Measurements from ENCODE around the gene NEMP2.

NEMP2 gene

GRCh38 chr2:190459881-190460280, 74.6 kb downstream of the NEMP2 start:
- no peaks in the 10 kb centered on the region for H3K9me3 ChIP-seq (ENCODE audit: low read length)
- H3K27me3 ChIP-seq (ENCODE audit: insufficient read depth, low read length), result no peaks in the 10 kb centered on the region
- TF ChIP-seq EZH2 (IDR thresholded peaks at IDR 0.05; ENCODE audit: borderline replicate concordance, low read length) (no peak), CTCF (IDR thresholded peaks at IDR 0.05; ENCODE audit: low read length) (no peak)
- no peak overlapping the region for H3K4me2 ChIP-seq (ENCODE audit: low read length)
- H3F3A ChIP-seq (ENCODE audit: insufficient read depth, low read length), result no peaks in the 10 kb centered on the region
- H3K79me2 ChIP-seq (ENCODE audit: insufficient read depth, low read length), result no peaks in the 10 kb centered on the region
- no peaks in the 10 kb centered on the region for H3K36me3 ChIP-seq (ENCODE audit: insufficient read depth, low read length)
- no peak overlapping the region for H3K4me3 ChIP-seq (ENCODE audit: low read depth, low read length, poor library complexity, severe bottlenecking)
- H4K20me1 ChIP-seq (ENCODE audit: insufficient read depth, low read length), result no peaks in the 10 kb centered on the region
- H3K4me1 ChIP-seq (ENCODE audit: insufficient read depth, low read length, severe bottlenecking), result peaks cover 5% of the 10 kb centered on the region
- H3K9me2 ChIP-seq (ENCODE audit: low read depth, low read length), result no peaks in the 10 kb centered on the region
- no peak overlapping the region for H3K9ac ChIP-seq (ENCODE audit: low read length)
- no peak overlapping the region for H3K27ac ChIP-seq (ENCODE audit: low read depth, low read length, poor library complexity, severe bottlenecking)
- H2AFZ ChIP-seq (ENCODE audit: low read length), result no peak overlapping the region

- H3K9ac ChIP-seq (ENCODE audit: low read length), result no peak overlapping the region
- no peaks in the 10 kb centered on the region for H3F3A ChIP-seq (ENCODE audit: insufficient read depth, low read length)
- H3K4me2 ChIP-seq (ENCODE audit: low read length), result no peak overlapping the region
- H3K27me3 ChIP-seq (ENCODE audit: insufficient read depth, low read length), result no peaks in the 10 kb centered on the region
- H3K9me2 ChIP-seq (ENCODE audit: low read depth, low read length), result no peaks in the 10 kb centered on the region
- no peaks in the 10 kb centered on the region for H3K9me3 ChIP-seq (ENCODE audit: low read length)
- no peaks in the 10 kb centered on the region for H4K20me1 ChIP-seq (ENCODE audit: insufficient read depth, low read length)
- H3K79me2 ChIP-seq (ENCODE audit: insufficient read depth, low read length), result no peaks in the 10 kb centered on the region
- TF ChIP-seq CTCF (IDR thresholded peaks at IDR 0.05; ENCODE audit: low read length), result no peak
- TF ChIP-seq EZH2 (IDR thresholded peaks at IDR 0.05; ENCODE audit: borderline replicate concordance, low read length), result no peak
- H3K27ac ChIP-seq (ENCODE audit: low read depth, low read length, poor library complexity, severe bottlenecking), result no peak overlapping the region
- no peak overlapping the region for H3K4me3 ChIP-seq (ENCODE audit: low read depth, low read length, poor library complexity, severe bottlenecking)
- H3K4me1 ChIP-seq (ENCODE audit: insufficient read depth, low read length, severe bottlenecking), result no peaks in the 10 kb centered on the region
- no peak overlapping the region for H2AFZ ChIP-seq (ENCODE audit: low read length)
- H3K36me3 ChIP-seq (ENCODE audit: insufficient read depth, low read length), result no peaks in the 10 kb centered on the region
Observed at GRCh38 chr2:190458352-190459107, 76.0 kb downstream of the NEMP2 start.

GRCh38 chr2:190457256-190457655, 77.3 kb downstream of the NEMP2 start:
- no peak overlapping the region for H2AFZ ChIP-seq (ENCODE audit: low read length)
- H3F3A ChIP-seq (ENCODE audit: insufficient read depth, low read length), result no peaks in the 10 kb centered on the region
- H3K27ac ChIP-seq (ENCODE audit: low read depth, low read length, poor library complexity, severe bottlenecking), result no peak overlapping the region
- no peaks in the 10 kb centered on the region for H3K36me3 ChIP-seq (ENCODE audit: insufficient read depth, low read length)
- no peak overlapping the region for H3K4me2 ChIP-seq (ENCODE audit: low read length)
- no peaks in the 10 kb centered on the region for H3K9me3 ChIP-seq (ENCODE audit: low read length)
- H3K27me3 ChIP-seq (ENCODE audit: insufficient read depth, low read length), result no peaks in the 10 kb centered on the region
- H3K9me2 ChIP-seq (ENCODE audit: low read depth, low read length), result no peaks in the 10 kb centered on the region
- TF ChIP-seq CTCF (IDR thresholded peaks at IDR 0.05; ENCODE audit: low read length), result no peak
- TF ChIP-seq EZH2 (IDR thresholded peaks at IDR 0.05; ENCODE audit: borderline replicate concordance, low read length), result no peak
- H3K4me3 ChIP-seq (ENCODE audit: low read depth, low read length, poor library complexity, severe bottlenecking), result no peak overlapping the region
- no peaks in the 10 kb centered on the region for H3K4me1 ChIP-seq (ENCODE audit: insufficient read depth, low read length, severe bottlenecking)
- no peak overlapping the region for H3K9ac ChIP-seq (ENCODE audit: low read length)
- H4K20me1 ChIP-seq (ENCODE audit: insufficient read depth, low read length), result no peaks in the 10 kb centered on the region
- no peaks in the 10 kb centered on the region for H3K79me2 ChIP-seq (ENCODE audit: insufficient read depth, low read length)

Data from OCI-LY1 (cell line).